Activated naive CD4-positive, alpha-beta T cell treated with anti-CD3 and anti-CD28 coated beads for 36 hours (primary cell): ENCODE data around the gene CD34. TPM values are rescaled to one million over a fixed set of nuclear protein-coding genes. Genes with fewer than 3 reads are reported as not detected.

Experiments
- CTCF ChIA-PET: fragments of 350-600 bp; sonication (Branson Sonifier 250); formaldehyde crosslinking; loops from one replicate; lab custom pipeline; 2021; ENCODE audit warnings: antibody characterized with exemption; lab: Charles Lee
- DNase-seq: peaks from one replicate; pipeline ENCODE4 v3.0.0-alpha.2; 2020
- H3K27ac Mint-ChIP-seq: one replicate; pipeline ENCODE4 v1.8.0; 2021; ENCODE audit warnings: mild to moderate bottlenecking, mixed read lengths
- H3K27me3 Mint-ChIP-seq: one replicate; pipeline ENCODE4 v1.8.0; 2021; ENCODE audit warnings: low read depth, mixed read lengths
- H3K36me3 Mint-ChIP-seq: one replicate; pipeline ENCODE4 v1.8.0; 2021; ENCODE audit warnings: low read depth, mixed read lengths
- H3K4me1 Mint-ChIP-seq: one replicate; pipeline ENCODE4 v1.8.0; 2021; ENCODE audit warnings: low read depth, mixed read lengths
- H3K4me3 Mint-ChIP-seq: one replicate; pipeline ENCODE4 v1.8.0; 2021; ENCODE audit warnings: mild to moderate bottlenecking, moderate library complexity, mixed read lengths
- H3K9me3 Mint-ChIP-seq: one replicate; pipeline ENCODE4 v1.8.0; 2021; ENCODE audit warnings: mixed read lengths
- intact Hi-C: fragments of 100-400 bp; cut with micrococcal nuclease; formaldehyde crosslinking; loops from one replicate; pipeline ENCODE4 v1.15.1; 2023
- total RNA-seq, 2 experiments: library from RNA; stranded (reverse); gene quantifications; one replicate each; pipeline ENCODE4 v1.2.3, GENCODE V29; 2021

Gene CD34
- total RNA-seq, 2 experiments from 2014 or later: 0.02 TPM

GRCh38 chr1:207858281-207858680 lies 52.6 kb downstream of the CD34 start:
- H3K36me3 Mint-ChIP-seq: peaks cover 20% of the 10 kb centered on the region
- peaks cover 51% of the 10 kb centered on the region for H3K4me1 Mint-ChIP-seq
- CTCF ChIA-PET: interaction anchor here (1.3 to 1.4 kb wide), 2 partner anchors 27 to 29 kb away, joined by 3 to 5 read pairs; no protein-coding TSS in a partner anchor
- no peak overlapping the region for H3K27ac Mint-ChIP-seq
- intact Hi-C loops: no loop called here
- no peak overlapping the region for H3K4me3 Mint-ChIP-seq
- no peak for DNase-seq
- H3K9me3 Mint-ChIP-seq: no peaks in the 10 kb centered on the region
- no peaks in the 10 kb centered on the region for H3K27me3 Mint-ChIP-seq

GRCh38 chr1:207857447-207857846 lies 53.5 kb downstream of the CD34 start:
- intact Hi-C loops: no loop called here
- peaks cover 13% of the 10 kb centered on the region for H3K36me3 Mint-ChIP-seq
- H3K27me3 Mint-ChIP-seq: no peaks in the 10 kb centered on the region
- H3K27ac Mint-ChIP-seq: no peak overlapping the region
- H3K4me1 Mint-ChIP-seq: peaks cover 51% of the 10 kb centered on the region
- no peak for DNase-seq
- CTCF ChIA-PET: interaction anchor here (1.3 kb wide), 1 partner anchor 28 kb away, joined by 3 read pairs; no protein-coding TSS in a partner anchor
- no peaks in the 10 kb centered on the region for H3K9me3 Mint-ChIP-seq
- no peak overlapping the region for H3K4me3 Mint-ChIP-seq

DNA sequence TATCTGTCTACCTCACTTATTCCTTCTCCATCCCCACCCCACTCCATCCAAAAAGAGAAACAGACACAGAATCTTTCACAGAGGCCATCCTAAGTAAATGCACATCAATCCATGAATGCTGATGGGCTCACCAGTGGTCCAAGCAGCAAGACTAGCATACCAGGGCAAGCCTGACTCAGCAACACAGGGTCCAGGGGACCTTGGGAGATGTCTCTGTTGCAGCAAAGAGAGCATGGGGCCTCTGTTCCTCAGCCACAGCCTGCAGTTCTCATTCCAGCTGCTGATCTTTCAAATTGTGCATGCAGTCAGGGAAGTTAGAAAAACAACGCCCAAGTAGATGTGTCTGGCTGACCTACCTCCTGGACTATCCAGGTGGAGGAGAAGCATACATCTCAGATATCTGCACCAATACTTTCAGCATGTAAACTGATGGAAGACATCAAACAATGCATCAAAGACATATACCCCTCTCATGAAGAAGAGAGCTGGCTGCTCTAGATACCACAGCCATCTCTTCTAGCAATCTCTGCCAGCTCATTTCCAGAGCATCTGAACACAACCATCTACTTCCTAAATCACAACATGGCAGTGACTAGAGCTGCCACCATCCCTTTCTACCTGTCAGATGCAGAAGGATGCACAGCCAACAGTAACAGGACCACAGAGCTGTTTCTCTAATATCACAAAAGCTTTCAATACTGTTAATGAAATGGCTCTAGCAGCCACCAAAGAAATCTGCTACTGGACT lies 54.5 kb downstream of the CD34 start:
- no peaks in the 10 kb centered on the region for H3K27me3 Mint-ChIP-seq
- no peak overlapping the region for H3K4me3 Mint-ChIP-seq
- H3K36me3 Mint-ChIP-seq: peaks cover 5% of the 10 kb centered on the region
- H3K4me1 Mint-ChIP-seq: peaks cover 48% of the 10 kb centered on the region
- H3K9me3 Mint-ChIP-seq: no peaks in the 10 kb centered on the region
- CTCF ChIA-PET: interaction anchor here (1.0 kb wide), 1 partner anchor 20 kb away, joined by 3 read pairs; no protein-coding TSS in a partner anchor
- no peak for DNase-seq
- intact Hi-C loops: no loop called here
- no peak overlapping the region for H3K27ac Mint-ChIP-seq

DNA sequence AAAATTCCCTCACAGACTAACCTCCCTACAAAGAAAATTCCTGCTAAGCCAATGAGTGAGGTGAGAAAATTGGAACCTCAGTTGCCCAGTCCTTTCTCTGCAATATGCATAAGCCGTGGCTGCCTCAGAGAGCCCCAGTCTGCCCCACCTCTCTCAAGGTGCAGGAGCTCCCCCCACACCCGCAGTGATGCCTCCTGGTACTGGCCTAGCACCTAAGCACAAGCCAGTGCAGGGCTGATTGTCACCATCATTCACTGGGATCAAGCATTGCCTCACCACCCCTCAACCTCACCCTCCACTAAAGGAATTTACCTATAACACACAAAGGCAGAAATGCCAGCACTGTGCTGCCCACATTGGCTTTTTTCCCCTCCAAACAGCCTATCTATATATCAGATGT lies 56.9 kb downstream of the CD34 start:
- CTCF ChIA-PET: interaction anchor here (0.8 kb wide), 1 partner anchor 30 kb away, joined by 3 read pairs; no protein-coding TSS in a partner anchor
- Mint-ChIP-seq H3K4me1 (peaks cover 69% of the 10 kb centered on the region), H3K36me3 (peaks cover 8% of the 10 kb centered on the region), H3K9me3 (no peaks in the 10 kb centered on the region), H3K27ac (no peak overlapping the region), H3K4me3 (no peak overlapping the region), H3K27me3 (no peaks in the 10 kb centered on the region)
- intact Hi-C loops: no loop called here
- no peak for DNase-seq

- no peak overlapping the region for H3K4me3 Mint-ChIP-seq
- H3K36me3 Mint-ChIP-seq: peaks cover 8% of the 10 kb centered on the region
- H3K27me3 Mint-ChIP-seq: no peaks in the 10 kb centered on the region
- peaks cover 74% of the 10 kb centered on the region for H3K4me1 Mint-ChIP-seq
- no peaks in the 10 kb centered on the region for H3K9me3 Mint-ChIP-seq
- DNase-seq: no peak
- intact Hi-C loops: loop anchor here (1.0 kb wide), 1 partner anchor 8 kb away; no protein-coding TSS in a partner anchor
- CTCF ChIA-PET: interaction anchor here (0.8 kb wide), 1 partner anchor 29 kb away, joined by 3 read pairs; no protein-coding TSS in a partner anchor
- no peak overlapping the region for H3K27ac Mint-ChIP-seq
Measured at GRCh38 chr1:207853372-207853757, 57.6 kb downstream of the CD34 start.

- H3K27ac Mint-ChIP-seq: no peak overlapping the region
- intact Hi-C loops: loop anchor here (1.0 kb wide), 1 partner anchor 9 kb away; no protein-coding TSS in a partner anchor
- H3K4me3 Mint-ChIP-seq: no peak overlapping the region
- CTCF ChIA-PET: interaction anchor here (1.0 to 1.2 kb wide), 3 partner anchors 12 to 18 kb away, joined by 3 to 5 read pairs (median 4); no protein-coding TSS in a partner anchor
- DNase-seq: no peak
- H3K36me3 Mint-ChIP-seq: peaks cover 12% of the 10 kb centered on the region
- H3K27me3 Mint-ChIP-seq: no peaks in the 10 kb centered on the region
- H3K4me1 Mint-ChIP-seq: peaks cover 79% of the 10 kb centered on the region
- H3K9me3 Mint-ChIP-seq: no peaks in the 10 kb centered on the region
Measured at GRCh38 chr1:207852576-207853371, 58.2 kb downstream of the CD34 start.

- Mint-ChIP-seq H3K9me3 (no peaks in the 10 kb centered on the region), H3K4me3 (no peak overlapping the region), H3K36me3 (peaks cover 12% of the 10 kb centered on the region), H3K27me3 (no peaks in the 10 kb centered on the region), H3K4me1 (peaks cover 78% of the 10 kb centered on the region), H3K27ac (no peak overlapping the region)
- no peak for DNase-seq
- CTCF ChIA-PET: interaction anchor here (1.0 to 1.1 kb wide), 2 partner anchors 13 to 17 kb away, joined by 3 to 5 read pairs; no protein-coding TSS in a partner anchor
- intact Hi-C loops: no loop called here
Measured at GRCh38 chr1:207851696-207852095, 59.2 kb downstream of the CD34 start.

DNA sequence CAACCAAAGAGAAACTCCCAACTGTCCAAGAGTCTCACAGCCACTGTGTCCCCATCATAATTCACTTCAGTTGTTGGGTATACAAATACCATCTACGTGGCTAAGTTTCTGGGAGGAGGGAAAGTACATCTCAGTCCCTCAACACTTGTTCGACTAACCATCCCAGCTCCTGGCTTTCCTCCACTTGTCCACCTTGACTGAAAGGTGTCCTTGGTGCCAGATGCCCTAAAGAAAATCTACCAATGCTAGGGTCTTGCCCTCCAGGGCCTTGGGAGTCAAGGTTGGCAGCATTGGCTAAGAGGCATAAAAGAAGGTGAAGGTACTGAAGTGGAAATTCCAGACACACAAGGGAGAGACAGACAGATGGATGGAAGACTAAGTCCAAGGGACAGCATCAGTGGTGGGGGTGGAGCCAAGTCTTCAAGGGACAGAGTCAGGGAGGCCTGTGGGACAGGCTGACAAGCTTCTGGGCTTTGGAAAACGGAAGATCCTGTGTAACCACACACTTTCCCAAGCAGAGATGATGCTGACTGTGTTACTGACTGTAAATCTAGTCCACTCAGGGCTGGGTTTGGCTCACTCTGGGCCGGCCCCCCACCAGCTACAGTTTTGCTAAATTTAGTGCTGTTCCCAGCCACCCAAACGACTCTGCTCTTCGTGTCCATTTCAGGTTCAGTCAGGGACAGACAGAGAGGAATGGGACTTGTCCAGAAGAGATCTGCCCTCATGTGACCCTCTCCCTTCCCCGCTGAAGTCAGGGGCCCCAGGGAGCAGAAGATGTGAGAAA lies 60.1 kb downstream of the CD34 start:
- DNase-seq: no peak
- H3K4me1 Mint-ChIP-seq: peaks cover 69% of the 10 kb centered on the region
- H3K27ac Mint-ChIP-seq: no peak overlapping the region
- CTCF ChIA-PET: interaction anchor here (1.2 kb wide), 1 partner anchor 22 kb away, joined by 5 read pairs; no protein-coding TSS in a partner anchor
- peaks cover 8% of the 10 kb centered on the region for H3K36me3 Mint-ChIP-seq
- H3K4me3 Mint-ChIP-seq: no peak overlapping the region
- no peaks in the 10 kb centered on the region for H3K27me3 Mint-ChIP-seq
- no peaks in the 10 kb centered on the region for H3K9me3 Mint-ChIP-seq
- intact Hi-C loops: no loop called here

DNA sequence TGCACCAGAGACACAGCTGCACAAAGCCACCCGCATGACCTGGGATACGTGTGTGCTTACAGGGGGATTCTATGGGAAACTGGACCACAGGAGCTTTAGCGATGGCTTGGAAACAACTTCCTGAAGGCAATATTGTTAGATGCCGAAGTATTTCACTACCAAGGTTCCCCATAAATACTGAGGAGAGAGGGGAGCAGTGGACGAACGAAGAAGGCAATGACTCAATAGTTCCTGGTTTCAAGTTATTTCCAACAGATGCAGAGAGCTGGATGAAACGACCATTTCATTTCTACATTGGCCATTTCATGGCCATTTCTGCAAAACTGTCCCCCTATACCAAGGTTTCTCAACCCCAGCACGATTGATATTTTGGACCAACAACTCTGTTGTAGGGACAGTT lies 61.3 kb downstream of the CD34 start:
- Mint-ChIP-seq H3K27ac (no peak overlapping the region), H3K4me1 (peaks cover 73% of the 10 kb centered on the region), H3K27me3 (no peaks in the 10 kb centered on the region), H3K4me3 (no peak overlapping the region), H3K36me3 (peaks cover 10% of the 10 kb centered on the region), H3K9me3 (no peaks in the 10 kb centered on the region)
- DNase-seq: no peak
- intact Hi-C loops: no loop called here
- CTCF ChIA-PET: interaction anchor here (1.2 to 1.5 kb wide), 2 partner anchors 21 to 35 kb away, joined by 3 to 5 read pairs; no protein-coding TSS in a partner anchor

- H3K4me1 Mint-ChIP-seq: peaks cover 77% of the 10 kb centered on the region
- no peak overlapping the region for H3K4me3 Mint-ChIP-seq
- intact Hi-C loops: no loop called here
Measured at GRCh38 chr1:207849016-207849415, 61.9 kb downstream of the CD34 start.

DNA sequence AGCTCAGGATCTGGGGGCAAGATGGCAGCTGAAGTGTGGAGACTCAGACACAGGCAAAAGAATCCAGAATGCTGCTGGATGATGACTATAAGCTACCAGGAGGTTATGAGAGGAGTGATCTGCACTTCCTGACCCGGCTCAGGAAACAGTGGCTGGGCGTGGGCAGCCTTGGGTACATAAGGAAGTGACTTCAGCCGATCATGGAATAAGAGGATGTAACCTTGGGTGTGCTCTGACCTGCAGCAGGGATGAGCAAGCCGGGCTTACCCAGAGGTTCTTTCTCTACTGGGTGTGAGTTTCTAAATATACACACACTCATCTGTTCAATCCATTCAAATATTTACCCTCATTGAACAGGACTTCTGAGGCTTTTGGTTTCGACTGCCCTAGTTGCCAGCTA lies 62.7 kb downstream of the CD34 start:
- CTCF ChIA-PET: interaction anchor here (0.6 to 1.5 kb wide), 7 partner anchors 18 to 38 kb away, joined by 3 to 7 read pairs (median 4); no protein-coding TSS in a partner anchor
- intact Hi-C loops: loop anchor here (1.0 kb wide), 3 partner anchors 16 to 20 kb away; no protein-coding TSS in a partner anchor
- peaks cover 11% of the 10 kb centered on the region for H3K36me3 Mint-ChIP-seq

More at GRCh38 chr1:207849016-207849415, 61.9 kb downstream of the CD34 start:
- H3K27me3 Mint-ChIP-seq: no peaks in the 10 kb centered on the region
- peak overlapping the region; percentile 52 for H3K27ac Mint-ChIP-seq
- peaks cover 11% of the 10 kb centered on the region for H3K36me3 Mint-ChIP-seq
- CTCF ChIA-PET: interaction anchor here (1.5 kb wide), 1 partner anchor 36 kb away, joined by 3 read pairs; no protein-coding TSS in a partner anchor
- no peaks in the 10 kb centered on the region for H3K9me3 Mint-ChIP-seq
- DNase-seq: no peak

More for the DNA sequence above, 62.7 kb downstream of the CD34 start:
- peak; percentile 83 for DNase-seq
- peak overlapping the region; percentile 63 for H3K27ac Mint-ChIP-seq
- H3K4me3 Mint-ChIP-seq: peak overlapping the region; percentile 22
- no peaks in the 10 kb centered on the region for H3K27me3 Mint-ChIP-seq
- H3K4me1 Mint-ChIP-seq: peaks cover 77% of the 10 kb centered on the region
- no peaks in the 10 kb centered on the region for H3K9me3 Mint-ChIP-seq
